GM19455 (cell line): ENCODE results near the gene NISCH.

Experiments
- ATAC-seq: cut with Tn5 transposase; IDR thresholded peaks from one replicate; pipeline ENCODE4 v1.9.1; 2021; ENCODE audit not compliant: unreplicated experiment

The NISCH gene

DNA sequence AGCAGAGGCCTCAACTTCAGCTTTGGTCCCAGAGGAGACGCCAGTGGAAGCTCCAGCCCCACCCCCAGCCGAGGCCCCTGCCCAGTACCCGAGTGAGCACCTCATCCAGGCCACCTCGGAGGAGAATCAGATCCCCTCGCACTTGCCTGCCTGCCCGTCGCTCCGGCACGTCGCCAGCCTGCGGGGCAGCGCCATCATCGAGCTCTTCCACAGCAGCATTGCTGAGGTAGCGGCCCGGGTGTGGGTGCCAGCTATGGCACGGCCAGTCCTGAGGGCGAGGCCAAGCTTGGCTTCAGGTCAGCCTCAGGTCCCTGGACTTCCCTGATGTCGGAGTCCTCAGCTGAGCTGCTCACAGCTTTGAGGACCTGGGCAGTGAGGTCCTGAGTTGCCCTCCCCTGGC lies 34.0 kb downstream of the NISCH start:
- ATAC-seq: no peak

GRCh38 chr3:52490035-52490938 lies 34.9 kb downstream of the NISCH start:
- ATAC-seq: no peak

DNA sequence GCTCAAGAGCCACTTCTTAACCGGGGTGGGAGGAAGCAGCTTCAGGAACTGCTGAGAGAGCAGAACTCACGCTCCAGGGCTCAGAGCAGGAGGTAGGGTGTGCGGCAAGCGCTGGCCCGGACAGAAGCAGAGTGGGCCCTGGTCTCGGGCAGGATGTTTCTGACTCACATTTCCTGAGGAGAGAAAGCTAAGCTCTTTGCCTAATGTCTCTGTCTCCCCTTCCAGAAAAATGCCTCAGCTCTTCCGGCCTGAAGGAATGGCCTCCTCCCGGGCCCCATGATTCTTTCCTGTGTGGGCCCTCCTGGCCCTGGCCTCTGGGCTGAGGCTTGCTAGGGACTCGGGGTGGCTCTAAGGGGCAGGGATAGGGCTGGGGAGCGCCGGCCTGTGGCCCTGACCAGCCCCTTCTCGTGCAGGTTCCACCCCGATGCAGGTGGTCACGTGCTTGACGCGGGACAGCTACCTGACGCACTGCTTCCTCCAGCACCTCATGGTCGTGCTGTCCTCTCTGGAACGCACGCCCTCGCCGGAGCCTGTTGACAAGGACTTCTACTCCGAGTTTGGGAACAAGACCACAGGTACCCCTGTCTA lies 35.6 kb downstream of the NISCH start:
- no peak for ATAC-seq

DNA sequence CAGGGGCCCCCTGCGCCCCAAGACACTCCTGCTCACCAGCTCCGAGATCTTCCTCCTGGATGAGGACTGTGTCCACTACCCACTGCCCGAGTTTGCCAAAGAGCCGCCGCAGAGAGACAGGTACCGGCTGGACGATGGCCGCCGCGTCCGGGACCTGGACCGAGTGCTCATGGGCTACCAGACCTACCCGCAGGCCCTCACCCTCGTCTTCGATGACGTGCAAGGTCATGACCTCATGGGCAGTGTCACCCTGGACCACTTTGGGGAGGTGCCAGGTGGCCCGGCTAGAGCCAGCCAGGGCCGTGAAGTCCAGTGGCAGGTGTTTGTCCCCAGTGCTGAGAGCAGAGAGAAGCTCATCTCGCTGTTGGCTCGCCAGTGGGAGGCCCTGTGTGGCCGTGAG lies 36.7 kb downstream of the NISCH start:
- ATAC-seq: no peak

- ATAC-seq: no peak
Measured at GRCh38 chr3:52493232-52494017, 38.0 kb downstream of the NISCH start.

- ATAC-seq: no peak
Measured at GRCh38 chr3:52494445-52494844, 39.0 kb downstream of the NISCH start.

DNA sequence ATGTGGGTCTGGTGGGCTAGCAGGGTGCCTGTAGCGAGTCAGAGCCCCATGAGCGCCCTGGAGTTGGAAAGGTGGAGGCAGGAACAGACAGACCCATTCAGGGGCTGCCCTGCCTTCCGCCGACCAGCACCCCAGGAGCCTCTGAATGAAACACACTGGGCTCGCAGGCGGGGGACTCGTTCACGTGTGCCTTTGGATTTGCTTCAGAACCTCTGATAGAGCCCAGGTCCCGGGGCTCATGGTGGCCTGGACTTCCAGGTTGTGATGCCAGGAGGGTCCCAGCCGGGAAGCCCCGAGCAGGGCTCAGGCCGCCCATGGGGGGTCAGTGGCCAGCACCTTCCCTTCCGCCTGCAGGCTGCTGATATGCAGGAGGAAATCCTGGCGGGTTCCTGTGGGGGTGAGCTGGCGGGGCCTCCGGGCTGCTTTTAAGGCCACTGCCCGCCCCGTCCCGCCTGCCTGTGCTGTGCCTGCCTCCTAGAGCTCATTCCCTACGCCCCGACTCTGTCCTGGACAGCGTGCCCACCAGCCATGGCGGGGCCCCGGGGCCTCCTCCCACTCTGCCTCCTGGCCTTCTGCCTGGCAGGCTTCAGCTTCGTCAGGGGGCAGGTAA lies 39.6 kb downstream of the NISCH start, which contains the start of gene STAB1:
STAB1 (plus strand) TSS at position 453 of the 610 bp plus-strand sequence; CDS start at position 529, 76 bp downstream.
- ATAC-seq: no peak

- no peak for ATAC-seq
Measured at GRCh38 chr3:52495777-52496602, 40.6 kb downstream of the NISCH start.

DNA sequence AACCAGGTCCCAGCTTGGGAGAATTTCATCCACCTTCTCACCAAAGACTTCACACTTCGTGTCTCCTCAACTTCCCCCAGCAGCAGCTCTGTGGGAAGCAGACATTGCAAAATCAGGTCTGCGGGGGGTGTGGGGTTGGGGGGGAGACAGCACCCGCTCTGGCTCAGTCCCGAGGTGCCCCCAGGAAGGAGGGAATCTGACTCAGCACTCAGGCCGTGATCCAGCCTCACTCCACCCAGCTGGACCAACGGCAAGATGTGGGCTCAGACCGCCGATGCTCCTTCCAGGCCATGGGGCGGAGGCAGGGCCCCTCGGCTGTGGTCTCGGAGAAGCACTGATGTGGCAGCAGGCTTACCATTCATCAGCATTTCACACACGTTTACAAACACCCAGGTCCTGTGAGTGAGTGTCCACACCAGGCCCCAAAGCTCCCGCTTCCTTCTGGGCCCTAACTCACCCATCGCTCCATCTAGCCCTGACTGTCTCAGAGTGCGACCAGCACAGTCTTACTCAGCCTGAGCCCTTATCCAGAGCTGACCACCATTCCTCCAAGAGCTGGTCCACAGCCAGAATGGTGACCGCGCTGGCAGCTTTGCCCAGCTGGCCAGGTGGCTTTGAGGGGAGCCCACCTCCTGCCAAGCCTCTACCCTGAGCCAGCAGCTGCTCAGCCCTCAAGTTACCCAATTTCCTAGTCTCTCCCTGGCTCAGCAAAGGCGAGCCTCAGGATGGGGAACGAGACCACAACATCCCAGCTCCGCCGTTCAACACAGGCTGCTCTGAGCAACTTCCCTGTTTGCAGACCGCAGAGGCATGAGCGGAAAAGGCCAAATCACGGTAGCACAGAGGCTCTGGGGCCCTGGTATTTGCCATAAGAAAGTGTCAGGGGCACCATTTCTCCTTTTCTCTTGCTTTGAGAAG lies 43.0 kb downstream of the NISCH start:
- no peak for ATAC-seq

- ATAC-seq: no peak
Measured at GRCh38 chr3:52501046-52501445, 45.6 kb downstream of the NISCH start.

- ATAC-seq: no peak
Measured at GRCh38 chr3:52502001-52502400, 46.6 kb downstream of the NISCH start.

DNA sequence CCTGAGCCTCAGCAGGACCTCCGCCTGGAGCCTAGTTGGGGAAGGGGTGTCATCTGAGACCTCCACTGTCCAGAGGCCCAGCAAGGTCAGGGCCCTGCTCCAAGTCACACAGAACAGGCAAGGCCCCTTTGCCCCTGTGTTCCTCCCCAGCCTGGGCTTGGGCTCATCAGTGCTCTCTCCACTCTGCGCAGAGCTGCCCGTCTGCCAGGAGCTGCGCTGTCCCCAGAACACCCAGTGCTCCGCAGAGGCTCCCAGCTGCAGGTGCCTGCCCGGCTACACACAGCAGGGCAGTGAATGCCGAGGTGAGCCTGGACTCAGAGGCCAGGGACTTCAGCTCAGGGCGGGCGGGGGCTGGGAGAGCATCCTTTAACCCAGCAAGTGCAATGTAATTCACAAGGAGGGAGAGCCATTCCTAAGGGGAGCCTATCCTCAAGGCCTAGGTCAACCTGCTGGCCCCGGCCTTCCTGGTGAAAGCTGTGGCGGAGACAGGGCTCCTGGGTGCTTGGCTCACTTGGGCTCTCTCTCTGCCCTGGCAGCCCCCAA lies 47.5 kb downstream of the NISCH start:
- no peak for ATAC-seq

- ATAC-seq: no peak
Measured at GRCh38 chr3:52503788-52504424, 48.5 kb downstream of the NISCH start.

DNA sequence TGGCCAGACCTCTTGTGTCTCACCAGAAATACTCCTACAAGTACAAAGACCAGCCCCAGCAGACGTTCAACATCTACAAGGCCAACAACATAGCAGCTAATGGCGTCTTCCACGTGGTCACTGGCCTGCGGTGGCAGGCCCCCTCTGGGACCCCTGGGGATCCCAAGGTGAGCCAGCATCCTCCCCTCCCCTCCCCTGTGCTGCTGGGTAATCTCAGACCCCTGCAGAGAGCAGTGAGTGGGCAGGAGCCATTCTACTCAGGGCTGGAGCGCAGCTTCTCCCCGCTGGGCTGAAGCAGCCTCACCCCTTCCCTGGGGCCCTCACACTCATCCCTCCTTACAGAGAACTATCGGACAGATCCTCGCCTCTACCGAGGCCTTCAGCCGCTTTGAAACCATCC lies 49.6 kb downstream of the NISCH start:
- no peak for ATAC-seq

- ATAC-seq: no peak
Measured at GRCh38 chr3:52506266-52506966, 51.0 kb downstream of the NISCH start.

DNA sequence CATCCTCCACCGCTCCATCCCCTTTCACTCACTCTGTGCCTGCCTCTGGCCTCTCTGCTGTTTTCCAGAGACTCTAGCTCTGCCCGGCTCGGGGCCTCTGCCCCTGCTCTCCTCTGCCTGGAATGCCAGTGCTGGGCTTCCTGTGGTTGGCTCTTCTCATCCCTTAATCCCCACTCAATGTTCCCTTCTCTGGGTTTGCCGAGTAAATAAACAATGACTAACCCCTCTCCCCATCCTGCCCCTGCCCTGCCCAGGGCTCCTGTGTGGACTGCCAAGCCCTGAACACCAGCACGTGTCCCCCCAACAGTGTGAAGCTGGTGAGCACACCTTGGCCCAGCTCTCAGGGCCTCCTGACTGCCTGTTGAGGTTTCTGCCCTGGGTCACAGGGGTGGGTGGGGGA lies 52.0 kb downstream of the NISCH start:
- ATAC-seq: no peak

DNA sequence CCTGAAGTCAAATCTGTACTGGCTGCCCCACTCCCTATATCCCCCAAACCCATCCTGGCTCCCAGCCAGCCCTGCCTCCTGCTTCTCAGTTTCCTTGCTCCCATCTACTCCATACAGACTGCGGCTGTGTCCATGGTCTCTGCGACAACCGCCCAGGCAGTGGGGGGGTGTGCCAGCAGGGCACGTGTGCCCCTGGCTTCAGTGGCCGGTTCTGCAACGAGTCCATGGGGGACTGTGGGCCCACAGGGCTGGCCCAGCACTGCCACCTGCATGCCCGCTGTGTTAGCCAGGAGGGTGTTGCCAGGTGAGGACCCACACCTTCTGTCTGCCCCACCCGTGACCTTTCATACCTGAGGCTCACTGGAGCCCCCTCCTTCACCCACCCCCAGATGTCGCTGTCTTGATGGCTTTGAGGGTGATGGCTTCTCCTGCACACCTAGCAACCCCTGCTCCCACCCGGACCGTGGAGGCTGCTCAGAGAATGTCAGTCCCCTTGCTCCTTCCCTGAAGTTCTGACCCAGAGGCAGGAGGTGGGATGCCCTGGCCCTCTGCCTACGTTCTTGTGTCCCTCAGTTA lies 54.4 kb downstream of the NISCH start:
- no peak for ATAC-seq

DNA sequence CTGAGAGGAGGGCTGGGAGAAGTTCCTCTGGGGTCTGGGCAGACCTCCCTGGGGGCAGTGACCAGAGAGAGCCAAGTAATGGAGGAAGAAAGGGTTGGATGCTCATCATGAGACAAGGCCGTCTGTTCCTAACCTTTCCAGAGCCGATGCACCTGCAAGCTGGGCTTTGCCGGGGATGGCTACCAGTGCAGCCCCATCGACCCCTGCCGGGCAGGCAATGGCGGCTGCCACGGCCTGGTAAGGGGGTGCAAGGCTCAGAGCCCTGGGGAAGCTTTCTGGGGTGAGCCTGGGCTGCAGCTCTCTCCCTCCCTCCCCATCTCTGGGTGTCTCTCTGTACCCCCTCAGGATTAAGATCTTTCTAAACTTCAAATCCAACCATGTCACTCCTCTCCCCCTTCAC lies 56.1 kb downstream of the NISCH start:
- no peak for ATAC-seq
